ENCODE data around the gene ZFYVE28.

- no peak for TF ChIP-seq CTCF (IDR thresholded peaks at IDR 0.05)
- no peak for TF ChIP-seq POLR2A (IDR thresholded peaks at IDR 0.05)
- TF ChIP-seq EP300 (IDR thresholded peaks at IDR 0.05), result no peak
Observed at GRCh38 chr4:2445571-2445970, 27.1 kb upstream of the ZFYVE28 start.
